H1 (cell line): ENCODE data around the gene LIMK2. TPM values are rescaled to one million over a fixed set of nuclear protein-coding genes. Genes with fewer than 3 reads are reported as not detected.

Source experiments
- CBX5 ChIP-seq: fragments of 300-800, 300-1000 bp; sonication (generic); IDR thresholded peaks from 2 replicates; pipeline ENCODE4 v1.7.1; 2016; ENCODE audit warnings: antibody characterized with exemption, low read length, low read depth
- CHD7 ChIP-seq: fragments of 300-600 bp; sonication (generic); IDR thresholded peaks from 2 replicates; pipeline ENCODE4 v1.7.1; 2012; ENCODE audit warnings: low read length, moderate library complexity, mild to moderate bottlenecking, inconsistent platforms; ENCODE audit not compliant: insufficient replicate concordance
- E2F6 ChIP-seq: IDR thresholded peaks from 2 replicates; pipeline ENCODE4 v1.6.1; 2012; ENCODE audit warnings: inconsistent platforms
- EZH2 ChIP-seq: fragments of 200-600 bp; sonication (generic); IDR thresholded peaks from 2 replicates; pipeline ENCODE4 v1.7.1; 2012; ENCODE audit warnings: low read depth, mild to moderate bottlenecking, moderate library complexity, low read length, inconsistent platforms; ENCODE audit not compliant: severe bottlenecking
- GTF2F1 ChIP-seq: IDR thresholded peaks from 2 replicates; pipeline ENCODE4 v1.6.1; 2012; ENCODE audit warnings: low read depth, low read length, improper control_type of control experiment, borderline replicate concordance
- MAFK ChIP-seq: IDR thresholded peaks from 2 replicates; pipeline ENCODE4 v1.6.1; 2012; ENCODE audit warnings: low read depth, mild to moderate bottlenecking, improper control_type of control experiment, low read length
- MAX ChIP-seq: IDR thresholded peaks from 2 replicates; pipeline ENCODE4 v1.6.1; 2012; ENCODE audit warnings: inconsistent platforms
- NANOG ChIP-seq: IDR thresholded peaks from 2 replicates; pipeline ENCODE4 v1.6.1; 2011; ENCODE audit warnings: low read length, low read depth, mild to moderate bottlenecking, inconsistent platforms; ENCODE audit not compliant: insufficient read depth, poor library complexity, severe bottlenecking
- polyA plus RNA-seq, 7 experiments: library from polyadenylated mRNA; depleted of rRNA in 3 of 7; stranded (reverse) in 5 of 7; unstranded in 2 of 7; fragments of >200 nt in 5 of 7; fragments of 200-250 nt in 2 of 7; gene quantifications; 1 replicate in 5 of 7; 2 replicates in 1 of 7; 4 replicates in 1 of 7; pipeline versions ENCODE4 v1.2.1 to v1.2.3, GENCODE V29; 2011 to 2013; ENCODE audit warnings: missing spikeins in 2 of 7, mixed read lengths in 2 of 7
- total RNA-seq: library from RNA; stranded (reverse); fragmentation: NEBNext Ultra II Directional; extraction: Animal tissue kit (Norgen Biotek cat#: 25700); gene quantifications from 2 replicates; pipeline ENCODE4 v1.2.1, GENCODE V29; 2021

LIMK2 gene
- total and polyA plus RNA-seq, 2 of the 8 experiments (the other 6 are each of a cell fraction or from before 2014, with no cell fraction given) = 13.2 to 37.6 TPM

GRCh38 chr22:31277741-31278140 is 65.6 kb downstream of the LIMK2 start (continued):
- no peak for TF ChIP-seq CHD7
- no peak for TF ChIP-seq GTF2F1
- no peak for TF ChIP-seq CBX5
- no peak for TF ChIP-seq E2F6
- TF ChIP-seq NANOG = no peak
- no peak for TF ChIP-seq EZH2
- no peak for TF ChIP-seq MAFK
- no peak for TF ChIP-seq MAX
